Measurements from ENCODE around the gene ORMDL2.
"Not testable (repeated sequence)": the region's sequence is repeated elsewhere in the genome, so short reads cannot be mapped to it uniquely, and the experiment has no call there.

Gene ORMDL2

DNA sequence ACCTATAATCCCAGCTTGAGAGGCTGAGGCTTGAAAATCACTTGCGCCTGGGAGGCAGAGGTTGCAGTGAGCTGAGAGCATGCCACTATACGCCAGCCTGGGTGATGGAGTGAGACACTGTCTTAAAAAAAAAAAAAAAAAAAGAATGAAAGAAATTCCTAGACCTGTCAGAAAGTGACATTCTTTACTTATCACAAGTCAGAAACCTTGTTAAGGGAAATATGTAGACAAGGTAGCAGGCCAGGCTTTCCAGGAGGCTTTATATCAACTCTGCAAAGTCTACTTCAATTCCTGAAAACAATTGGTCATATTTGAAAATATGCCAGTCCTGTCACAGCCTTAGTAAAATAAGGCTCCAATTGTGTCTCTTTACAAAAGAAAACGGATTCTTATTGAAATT, 44.0 kb downstream of the ORMDL2 start:
- no peak for DNase-seq

- no peak for DNase-seq
Measured at GRCh38 chr12:55862286-55862685, 44.4 kb downstream of the ORMDL2 start.

GRCh38 chr12:55862931-55863330, 45.1 kb downstream of the ORMDL2 start:
- DNase-seq, result not testable (repeated sequence)

- DNase-seq, result no peak
Measured at GRCh38 chr12:55865327-55865726, 47.5 kb downstream of the ORMDL2 start.

DNA sequence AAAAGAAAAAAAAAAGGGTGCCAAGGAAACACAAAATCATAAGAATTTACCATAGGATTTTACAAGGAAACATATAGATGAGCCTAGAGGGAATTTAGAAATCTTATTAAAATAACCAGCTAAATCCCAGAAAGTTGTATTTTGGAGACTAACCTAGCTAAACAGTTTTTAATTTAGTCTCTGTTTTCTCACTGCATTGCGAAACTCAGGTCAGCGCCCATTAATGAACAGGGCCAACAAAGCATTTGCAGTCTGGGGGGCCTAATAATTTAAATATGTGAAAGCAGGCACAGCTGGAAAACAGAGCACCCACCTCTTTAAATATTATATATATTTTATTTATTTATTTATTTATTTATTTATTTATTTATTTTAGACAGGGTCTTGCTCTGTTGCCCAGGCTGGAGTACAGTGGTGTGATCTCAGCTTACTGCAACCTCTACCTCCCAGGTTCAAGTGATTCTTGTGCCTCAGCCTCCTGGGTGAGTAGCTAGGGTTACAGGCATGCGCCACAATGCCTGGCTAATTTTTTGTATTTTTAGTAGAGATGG, 48.7 kb downstream of the ORMDL2 start:
- not testable (repeated sequence) for DNase-seq
